GM12801 (cell line): ENCODE data around the gene NREP.

Experiments
- TF ChIP-seq, protein P1 (sequence below): IDR thresholded peaks from one replicate; pipeline ENCODE4 v1.5.1; 2011; ENCODE audit warnings: control low read depth; ENCODE audit not compliant: insufficient read length; ENCODE audit errors: extremely low read depth

NREP gene

DNA sequence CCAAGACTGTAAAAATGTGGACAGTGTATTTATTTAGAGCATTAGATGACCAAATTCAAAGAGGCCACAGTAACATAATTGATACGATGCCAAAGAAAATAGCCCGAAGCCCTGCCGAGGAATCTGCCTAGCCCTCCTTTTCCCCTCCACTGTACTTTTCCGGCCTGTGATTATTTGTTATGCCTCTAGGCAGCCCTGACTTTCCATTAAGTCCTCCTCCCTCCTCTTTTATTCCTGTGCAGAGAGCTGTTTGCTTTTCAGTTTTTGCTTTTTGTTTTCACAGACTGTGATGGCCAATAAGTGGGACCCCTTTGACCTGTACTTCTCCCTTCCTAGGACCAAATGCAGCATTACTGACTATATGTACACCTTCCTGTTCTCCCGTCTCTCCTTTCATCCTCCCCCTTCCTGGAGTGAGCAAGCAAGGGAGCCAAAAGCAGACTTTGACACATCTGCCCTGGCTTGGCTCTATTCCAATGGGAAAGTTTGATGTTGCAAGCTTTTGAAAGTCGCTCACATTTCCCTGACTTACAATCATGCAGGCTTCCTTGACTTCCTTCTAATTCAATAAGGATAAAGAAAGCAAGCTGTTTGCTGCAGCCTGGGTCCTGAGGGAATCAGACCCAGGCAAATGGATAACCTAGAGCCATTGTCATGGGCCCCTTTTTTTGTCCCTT, 76.1 kb downstream of the NREP start:
- TF ChIP-seq, protein P1, sequence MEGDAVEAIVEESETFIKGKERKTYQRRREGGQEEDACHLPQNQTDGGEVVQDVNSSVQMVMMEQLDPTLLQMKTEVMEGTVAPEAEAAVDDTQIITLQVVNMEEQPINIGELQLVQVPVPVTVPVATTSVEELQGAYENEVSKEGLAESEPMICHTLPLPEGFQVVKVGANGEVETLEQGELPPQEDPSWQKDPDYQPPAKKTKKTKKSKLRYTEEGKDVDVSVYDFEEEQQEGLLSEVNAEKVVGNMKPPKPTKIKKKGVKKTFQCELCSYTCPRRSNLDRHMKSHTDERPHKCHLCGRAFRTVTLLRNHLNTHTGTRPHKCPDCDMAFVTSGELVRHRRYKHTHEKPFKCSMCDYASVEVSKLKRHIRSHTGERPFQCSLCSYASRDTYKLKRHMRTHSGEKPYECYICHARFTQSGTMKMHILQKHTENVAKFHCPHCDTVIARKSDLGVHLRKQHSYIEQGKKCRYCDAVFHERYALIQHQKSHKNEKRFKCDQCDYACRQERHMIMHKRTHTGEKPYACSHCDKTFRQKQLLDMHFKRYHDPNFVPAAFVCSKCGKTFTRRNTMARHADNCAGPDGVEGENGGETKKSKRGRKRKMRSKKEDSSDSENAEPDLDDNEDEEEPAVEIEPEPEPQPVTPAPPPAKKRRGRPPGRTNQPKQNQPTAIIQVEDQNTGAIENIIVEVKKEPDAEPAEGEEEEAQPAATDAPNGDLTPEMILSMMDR = no peak

DNA sequence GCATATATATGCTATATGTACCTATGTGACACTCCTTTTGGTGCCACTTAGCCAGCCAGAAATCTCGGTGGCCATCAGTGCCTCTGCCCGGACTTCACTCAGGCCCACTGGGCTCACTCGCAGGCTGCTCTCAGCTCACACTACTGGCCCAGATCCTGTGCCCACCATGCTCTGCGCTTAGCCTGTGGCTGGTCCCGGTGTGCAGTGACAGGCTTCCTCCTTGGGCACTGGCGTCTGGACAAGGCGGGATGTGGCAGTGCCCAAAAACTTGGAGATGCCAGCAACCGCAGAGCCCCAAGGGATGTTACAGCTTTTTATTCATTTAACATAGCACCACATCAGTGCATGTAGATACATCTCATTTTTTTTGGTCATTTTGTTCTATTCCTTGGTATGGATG, 77.4 kb downstream of the NREP start:
- TF ChIP-seq, protein P1 = no peak
